ENCODE results near the gene KDM4E.
"Not testable (repeated sequence)": the region's sequence is repeated elsewhere in the genome, so short reads cannot be mapped to it uniquely, and the experiment has no call there.

Gene KDM4E

DNA sequence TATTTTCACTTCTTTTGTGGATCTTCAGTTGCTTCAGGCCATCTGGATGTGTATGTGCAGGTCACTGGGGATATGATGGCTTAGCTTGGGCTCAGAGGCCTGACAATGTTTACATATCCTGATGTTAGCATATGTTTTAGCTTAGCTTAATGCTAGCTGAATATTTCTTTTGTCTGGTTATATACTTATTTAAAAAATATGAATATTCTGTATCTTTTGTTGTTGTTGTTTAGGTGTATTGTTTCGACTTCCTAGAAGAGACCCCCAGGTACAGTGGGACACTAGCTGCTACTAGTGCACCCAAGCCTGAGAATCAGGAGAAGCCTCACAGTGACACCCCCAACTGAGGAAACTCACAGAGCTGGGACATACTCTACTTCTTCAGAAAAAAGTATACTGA lies at the start of gene KDM4E:
Gene KDM4E (plus strand): TSS at position 301 of the 400 bp plus-strand sequence. CDS start 300 bp downstream, outside the sequence.
- no peak for DNase-seq

DNA sequence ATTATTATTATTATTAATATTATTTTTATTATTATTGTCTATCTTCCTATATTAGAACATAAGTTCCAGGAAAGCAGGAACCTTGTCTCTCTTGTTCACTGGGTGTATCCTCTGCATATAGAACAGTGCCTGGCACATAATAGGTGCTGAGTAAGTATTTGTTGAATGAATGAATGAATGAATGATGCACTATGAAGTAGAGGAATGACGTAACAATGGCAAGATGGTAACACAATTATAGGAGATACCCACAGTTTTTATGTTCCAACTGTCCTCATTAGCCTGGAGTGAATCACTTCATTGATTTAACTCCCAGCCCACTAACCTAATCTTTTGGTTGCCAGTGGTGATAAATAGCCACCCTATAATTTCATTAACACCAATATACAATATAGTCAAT lies 49.5 kb upstream of the KDM4E start:
- no peak for DNase-seq

GRCh38 chr11:94987378-94987777 lies 37.7 kb upstream of the KDM4E start:
- no peak for DNase-seq

- DNase-seq, result no peak
Observed at GRCh38 chr11:94988748-94989147, 36.3 kb upstream of the KDM4E start.

DNA sequence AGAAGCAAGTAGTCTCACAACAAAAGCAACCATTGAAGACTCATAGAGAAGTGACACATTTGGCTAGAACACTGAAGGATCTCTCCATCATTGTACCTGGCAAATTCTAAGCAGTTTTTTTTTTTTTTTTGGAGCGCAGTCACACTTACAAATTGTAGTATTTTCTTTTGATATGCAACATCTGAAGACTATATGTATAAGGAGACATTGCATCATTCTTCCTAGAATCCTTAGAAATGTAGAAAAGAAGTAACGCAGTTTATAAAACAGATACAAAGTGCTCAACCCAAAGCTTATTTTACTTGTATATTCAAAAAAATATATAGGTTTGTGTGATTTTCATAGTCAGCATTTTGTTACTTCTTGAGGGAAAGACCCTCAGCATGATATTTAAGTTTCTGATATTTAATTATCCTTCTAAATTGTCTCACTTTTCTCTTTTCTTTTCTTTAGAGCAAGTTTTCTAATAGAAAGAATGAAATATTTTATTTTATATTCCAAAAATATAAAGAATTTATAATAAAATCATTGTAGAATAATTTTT lies 31.6 kb upstream of the KDM4E start:
- no peak for DNase-seq

DNA sequence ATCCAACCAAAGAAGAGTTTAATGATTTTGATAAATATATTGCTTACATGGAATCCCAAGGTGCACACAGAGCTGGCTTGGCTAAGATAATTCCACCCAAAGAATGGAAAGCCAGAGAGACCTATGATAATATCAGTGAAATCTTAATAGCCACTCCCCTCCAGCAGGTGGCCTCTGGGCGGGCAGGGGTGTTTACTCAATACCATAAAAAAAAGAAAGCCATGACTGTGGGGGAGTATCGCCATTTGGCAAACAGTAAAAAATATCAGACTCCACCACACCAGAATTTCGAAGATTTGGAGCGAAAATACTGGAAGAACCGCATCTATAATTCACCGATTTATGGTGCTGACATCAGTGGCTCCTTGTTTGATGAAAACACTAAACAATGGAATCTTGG lies 27.6 kb upstream of the KDM4E start:
- DNase-seq, result no peak

- DNase-seq, result no peak
Observed at GRCh38 chr11:94998285-94998684, 26.8 kb upstream of the KDM4E start.

DNA sequence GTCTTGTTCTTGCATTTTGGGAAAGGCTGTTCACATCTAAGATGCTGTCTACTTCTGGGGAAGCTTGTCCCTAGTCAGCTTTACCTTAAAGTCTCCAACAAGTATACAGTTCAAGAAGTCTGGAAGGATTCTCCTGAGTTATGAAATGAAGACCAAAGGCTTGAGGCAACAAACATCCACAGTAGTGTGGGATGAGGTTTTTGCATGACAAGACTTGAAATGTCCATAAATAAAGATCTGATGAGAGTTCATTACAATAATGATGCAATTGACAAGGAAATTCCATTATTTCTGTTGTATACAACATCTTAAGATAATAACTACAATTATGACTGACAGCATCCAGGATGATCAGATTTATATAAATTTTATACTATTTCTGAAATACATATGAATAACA lies 21.3 kb upstream of the KDM4E start:
- DNase-seq, result no peak

DNA sequence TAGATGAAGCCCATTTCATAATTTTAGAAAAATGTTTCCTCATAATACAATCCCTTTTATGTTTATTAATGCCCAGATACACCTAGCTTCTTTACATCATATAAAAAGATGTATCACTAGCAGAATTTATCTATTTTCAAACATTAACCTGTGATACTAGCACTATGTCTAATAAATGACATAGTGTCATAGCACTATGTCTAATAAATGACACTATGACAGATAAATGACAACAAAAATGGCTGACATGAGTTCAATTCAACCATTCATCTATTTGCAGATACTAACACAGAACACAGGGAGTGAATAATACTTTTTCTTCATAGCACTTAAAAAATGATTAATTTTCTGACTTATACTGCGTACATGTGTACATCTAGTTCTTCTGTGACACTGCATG lies 19.4 kb upstream of the KDM4E start:
- no peak for DNase-seq

GRCh38 chr11:95011376-95011775 lies 13.7 kb upstream of the KDM4E start:
- DNase-seq, result no peak

GRCh38 chr11:95014184-95014821 lies 10.8 kb upstream of the KDM4E start:
- no peak for DNase-seq

DNA sequence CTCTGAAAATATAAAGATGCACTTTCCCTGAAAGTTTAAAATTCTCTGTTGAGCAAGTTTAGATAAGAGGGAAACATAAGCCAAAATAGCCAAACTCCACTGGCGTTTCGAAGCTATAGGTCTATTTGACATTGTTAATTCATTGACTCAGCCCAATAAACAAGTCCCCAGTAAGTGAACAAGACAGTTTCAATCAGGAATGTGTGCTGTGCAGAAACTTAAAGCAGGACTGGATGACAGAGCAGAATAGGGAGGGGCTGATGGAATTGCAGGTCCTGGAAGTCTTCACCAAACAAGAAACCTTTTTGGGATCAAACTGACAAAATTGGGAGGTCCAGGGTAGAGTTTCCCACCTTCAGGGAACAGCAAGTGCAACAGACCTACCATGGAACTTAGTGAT lies 8.9 kb upstream of the KDM4E start:
- no peak for DNase-seq

GRCh38 chr11:95021468-95021867 lies 3.6 kb upstream of the KDM4E start:
- DNase-seq, result not testable (repeated sequence)

GRCh38 chr11:95025594-95025993 lies 536 bp downstream of the KDM4E start:
- not testable (repeated sequence) for DNase-seq

DNA sequence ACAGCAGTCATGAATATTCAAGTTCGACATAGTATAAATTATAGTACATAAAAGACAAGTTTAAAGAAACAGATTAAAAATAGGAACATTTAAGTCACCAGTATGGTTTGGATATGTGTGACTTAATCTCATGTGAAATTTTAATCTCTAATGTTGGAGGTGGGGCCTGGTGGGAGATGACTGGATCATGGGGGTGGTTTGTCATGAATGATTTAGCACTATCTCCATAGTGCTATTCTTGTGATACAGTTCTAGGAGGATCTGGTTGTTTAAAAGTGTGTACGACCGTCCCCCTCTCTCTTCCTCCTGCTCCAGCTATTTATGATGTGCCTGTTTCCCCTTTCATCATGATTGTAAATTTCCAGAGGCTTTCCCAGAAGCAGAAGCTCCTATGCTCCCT lies 3.3 kb downstream of the KDM4E start:
- no peak for DNase-seq

DNA sequence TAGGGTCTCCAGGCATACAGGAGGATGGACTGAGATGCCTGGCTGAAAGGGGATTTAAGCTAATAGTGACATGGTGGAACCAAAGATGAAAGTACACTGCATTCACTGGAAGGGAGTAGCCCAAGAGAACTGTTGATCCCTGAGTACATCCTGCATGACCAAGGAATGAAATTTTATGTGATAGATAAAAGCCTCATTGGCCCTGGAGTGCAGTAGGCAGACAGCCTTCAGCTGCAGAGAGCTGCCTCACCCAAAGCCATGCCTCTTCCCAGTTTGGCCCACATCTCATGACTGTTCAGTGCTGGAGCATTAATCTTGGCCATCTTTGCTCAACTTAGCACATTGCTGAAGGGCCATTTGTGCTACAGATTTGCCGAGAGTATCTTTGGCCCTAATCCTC lies 8.0 kb downstream of the KDM4E start:
- no peak for DNase-seq

- no peak for DNase-seq
Observed at GRCh38 chr11:95035316-95035715, 10.3 kb downstream of the KDM4E start.

DNA sequence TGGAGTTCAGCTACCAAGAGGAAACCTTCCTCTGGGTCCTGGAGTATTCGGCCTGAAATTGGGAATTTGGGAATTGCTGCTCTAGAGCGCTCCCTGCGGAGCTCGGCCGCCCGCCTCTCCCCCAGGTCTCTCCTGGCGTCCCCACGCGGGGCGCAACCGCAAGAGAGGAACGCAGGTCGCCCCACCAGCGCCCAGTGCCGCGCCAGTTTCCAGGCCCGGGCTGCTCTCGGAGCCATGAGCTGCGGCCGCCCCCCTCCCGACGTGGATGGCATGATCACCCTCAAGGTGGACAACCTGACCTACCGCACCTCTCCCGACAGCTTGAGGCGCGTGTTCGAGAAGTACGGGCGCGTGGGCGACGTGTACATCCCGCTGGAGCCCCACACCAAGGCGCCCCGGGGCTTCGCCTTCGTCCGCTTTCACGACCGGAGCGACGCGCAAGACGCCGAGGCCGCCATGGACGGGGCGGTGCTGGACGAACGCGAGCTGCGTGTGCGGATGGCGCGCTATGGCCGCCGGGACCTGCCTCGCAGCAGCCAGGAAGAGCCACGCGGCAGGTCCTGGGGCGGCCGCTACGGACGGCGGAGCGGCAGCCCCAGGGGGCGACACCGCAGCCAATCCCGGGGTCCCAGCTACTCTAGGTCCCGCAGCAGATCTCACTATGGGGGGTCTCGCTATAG lies 12.4 kb downstream of the KDM4E start:
- DNase-seq, result peak in 1 of 2 donors; percentile 22

DNA sequence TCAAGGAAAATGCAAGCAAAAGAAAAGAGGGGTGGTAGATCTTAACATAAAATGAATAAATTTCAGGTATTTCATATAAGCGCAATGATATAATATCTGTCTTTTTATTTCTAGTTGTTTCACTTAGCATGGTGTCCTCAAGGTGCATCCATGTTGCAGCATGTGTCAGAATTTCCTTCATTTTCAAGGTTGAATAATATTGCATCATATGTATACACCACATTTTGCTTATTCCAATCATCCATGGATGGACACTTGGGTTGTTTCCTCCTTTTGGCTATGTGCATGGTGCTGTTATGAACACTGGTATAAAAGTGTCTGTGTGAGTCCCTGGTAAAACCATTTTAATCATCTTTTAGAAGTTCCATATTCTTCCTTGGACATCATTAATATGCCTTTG lies 17.2 kb downstream of the KDM4E start:
- no peak for DNase-seq

DNA sequence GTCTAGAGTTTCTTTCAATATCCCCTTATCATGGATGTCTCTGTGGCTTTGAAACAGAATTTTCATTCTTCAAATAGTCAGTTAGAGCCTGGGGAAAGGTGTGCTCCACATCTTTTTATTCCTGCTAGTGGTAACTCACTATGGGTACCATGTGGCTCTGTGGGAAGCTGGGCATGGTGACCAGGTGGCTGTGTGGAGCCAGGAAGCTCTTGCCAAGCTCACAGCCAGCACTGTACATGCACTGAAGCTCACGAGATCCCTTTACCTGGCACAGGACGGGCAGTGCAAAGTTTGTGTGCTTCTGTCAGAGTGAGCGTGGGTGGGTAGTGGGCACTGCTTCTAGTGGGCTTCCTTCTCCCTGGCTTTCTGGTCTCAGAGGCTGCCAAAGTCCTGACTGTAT lies 17.8 kb downstream of the KDM4E start:
- DNase-seq, result no peak

DNA sequence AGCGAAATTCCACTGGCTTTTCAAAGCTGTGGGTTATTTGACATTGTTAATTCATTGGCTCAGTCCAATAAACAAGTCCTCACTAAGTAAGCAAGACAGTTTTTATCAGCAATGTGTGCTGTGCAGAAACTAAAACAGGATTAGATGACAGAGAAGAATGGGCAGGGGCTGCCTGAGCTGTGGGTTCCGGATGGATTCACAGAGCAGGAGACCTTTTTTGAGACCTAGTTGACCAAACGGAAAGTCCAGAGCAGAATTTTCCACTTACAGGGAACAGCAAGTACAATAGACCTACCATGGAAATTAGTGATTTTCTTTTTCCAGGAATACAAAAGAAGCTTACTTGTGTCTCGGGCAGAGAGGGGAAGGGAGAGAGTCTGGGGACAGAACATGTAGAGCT lies 19.0 kb downstream of the KDM4E start:
- DNase-seq, result no peak

- DNase-seq, result no peak
Observed at GRCh38 chr11:95045812-95046211, 20.8 kb downstream of the KDM4E start.

DNA sequence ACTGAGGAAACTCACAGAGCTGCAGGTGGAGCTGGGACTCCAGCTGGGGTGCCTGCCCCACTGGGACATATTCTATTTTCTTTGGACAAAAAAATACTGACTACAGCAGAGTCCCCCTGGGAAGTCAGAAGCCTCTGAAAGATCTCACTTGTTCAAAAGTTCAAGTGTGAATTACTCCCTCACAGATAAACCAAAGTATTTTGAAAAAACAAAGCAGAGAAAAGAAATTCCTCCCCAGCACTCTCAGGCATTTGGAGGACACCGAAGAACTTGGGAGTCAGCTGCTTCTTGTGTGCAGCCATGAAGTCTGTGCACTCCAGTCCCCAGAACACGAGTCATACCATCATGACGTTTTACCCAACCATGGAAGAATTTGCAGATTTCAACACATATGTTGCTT lies 24.1 kb downstream of the KDM4E start, which contains the start of gene KDM4F:
Gene KDM4F (plus strand): TSS at position 301 of the 400 bp plus-strand sequence.
- not testable (repeated sequence) for DNase-seq

DNA sequence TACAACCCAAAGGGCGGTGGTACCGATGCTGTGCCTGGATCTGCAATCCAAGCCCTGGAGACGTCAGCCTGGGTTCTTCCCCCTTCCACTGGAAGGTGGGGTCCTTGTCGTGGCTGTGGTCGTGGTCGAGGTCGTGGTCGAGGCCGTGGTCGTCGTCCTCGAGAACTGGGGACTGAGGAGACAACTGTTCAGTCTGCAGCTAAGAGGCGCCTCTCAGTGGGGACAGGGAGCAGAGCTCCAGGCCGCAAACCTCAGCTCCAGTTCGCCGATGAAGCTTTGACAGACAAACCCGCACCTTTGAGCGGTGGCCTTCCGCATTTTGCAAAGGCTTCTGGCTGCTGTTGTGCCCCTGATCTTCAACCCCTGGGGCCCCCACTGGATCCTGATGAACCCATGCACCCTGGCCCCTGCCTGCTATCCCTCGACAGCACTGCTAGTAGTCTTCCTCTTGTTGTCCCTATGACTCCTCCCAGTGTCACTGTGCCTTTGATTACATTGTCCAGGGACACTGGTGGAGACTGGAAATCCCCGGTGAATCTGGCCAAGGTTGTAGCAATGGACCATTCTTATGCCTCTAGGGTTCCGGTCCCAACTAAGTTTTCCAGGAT lies 25.6 kb downstream of the KDM4E start:
- DNase-seq, result no peak
